ENCODE results near the gene USP6NL. TPM values are rescaled to one million over a fixed set of nuclear protein-coding genes. Genes with fewer than 3 reads are reported as not detected.

The USP6NL gene
- total and polyA plus RNA-seq, 7 donors, result 1.8 to 5.4 (median 2.9) TPM

DNA sequence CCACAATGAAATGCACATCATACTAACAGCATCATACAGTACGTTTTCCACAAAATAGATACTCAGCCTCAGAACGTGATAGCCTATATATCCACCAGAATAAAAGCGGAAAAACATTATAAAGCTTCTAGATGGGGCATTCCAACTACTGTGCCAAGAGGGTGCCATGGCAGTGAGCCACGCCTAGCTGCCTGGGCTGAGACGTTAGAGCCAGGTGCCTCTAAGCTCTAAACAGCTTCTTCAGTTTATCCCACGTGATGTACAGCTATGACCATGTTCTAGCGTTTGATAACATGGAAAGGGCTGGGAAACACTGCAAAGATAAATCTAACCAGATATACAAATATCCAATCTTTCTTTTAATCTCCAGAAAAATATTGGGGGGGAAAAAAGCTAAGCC is 17.8 kb downstream of the USP6NL start:
- DNase-seq, result no peak
- no peaks in the 10 kb centered on the region for H3K27me3 ChIP-seq (ENCODE audit: insufficient read depth in 3 of 3, low read length in 2 of 3)
- 59 to 74% (median 59%) methylated on average over 7 of the region's 7 CpGs for WGBS, 3 donors
- TF ChIP-seq, protein P1, sequence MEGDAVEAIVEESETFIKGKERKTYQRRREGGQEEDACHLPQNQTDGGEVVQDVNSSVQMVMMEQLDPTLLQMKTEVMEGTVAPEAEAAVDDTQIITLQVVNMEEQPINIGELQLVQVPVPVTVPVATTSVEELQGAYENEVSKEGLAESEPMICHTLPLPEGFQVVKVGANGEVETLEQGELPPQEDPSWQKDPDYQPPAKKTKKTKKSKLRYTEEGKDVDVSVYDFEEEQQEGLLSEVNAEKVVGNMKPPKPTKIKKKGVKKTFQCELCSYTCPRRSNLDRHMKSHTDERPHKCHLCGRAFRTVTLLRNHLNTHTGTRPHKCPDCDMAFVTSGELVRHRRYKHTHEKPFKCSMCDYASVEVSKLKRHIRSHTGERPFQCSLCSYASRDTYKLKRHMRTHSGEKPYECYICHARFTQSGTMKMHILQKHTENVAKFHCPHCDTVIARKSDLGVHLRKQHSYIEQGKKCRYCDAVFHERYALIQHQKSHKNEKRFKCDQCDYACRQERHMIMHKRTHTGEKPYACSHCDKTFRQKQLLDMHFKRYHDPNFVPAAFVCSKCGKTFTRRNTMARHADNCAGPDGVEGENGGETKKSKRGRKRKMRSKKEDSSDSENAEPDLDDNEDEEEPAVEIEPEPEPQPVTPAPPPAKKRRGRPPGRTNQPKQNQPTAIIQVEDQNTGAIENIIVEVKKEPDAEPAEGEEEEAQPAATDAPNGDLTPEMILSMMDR (IDR thresholded peaks at IDR 0.05), result no peak
- intact Hi-C loops (cut with DNase I), result no loop called here
- H3K27ac ChIP-seq, result no peak overlapping the region
- H3K9me3 ChIP-seq, result no peaks in the 10 kb centered on the region
- H3K4me3 ChIP-seq, result no peak overlapping the region
- H3K36me3 ChIP-seq (ENCODE audit: insufficient read depth in 1 of 2, low read depth in 1 of 2), result no peaks in the 10 kb centered on the region
- ATAC-seq, result no peak
- H3K4me1 ChIP-seq, result no peaks in the 10 kb centered on the region

DNA sequence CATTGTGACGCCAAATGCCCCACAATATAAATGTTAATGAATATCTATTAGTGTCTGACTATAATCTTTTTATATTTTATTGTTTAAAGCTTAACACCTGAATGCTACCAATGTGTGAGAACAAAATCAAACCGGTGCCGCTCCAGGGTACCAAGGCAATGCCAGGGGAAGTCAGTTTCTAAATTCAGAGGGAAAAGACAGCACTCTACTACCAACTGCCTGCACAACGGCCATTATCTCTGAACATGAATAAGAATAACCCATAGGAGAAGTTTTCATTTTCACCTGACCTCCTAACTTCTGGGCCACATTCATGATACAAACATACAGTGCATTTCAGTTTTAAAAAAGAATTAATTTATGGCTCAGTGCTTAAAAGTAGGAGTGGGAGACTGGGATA is 21.7 kb downstream of the USP6NL start:
- no peaks in the 10 kb centered on the region for H3K4me1 ChIP-seq
- ATAC-seq (no peak), DNase-seq (no peak)
- TF ChIP-seq, protein P1 (IDR thresholded peaks at IDR 0.05), result no peak
- H3K36me3 ChIP-seq (ENCODE audit: insufficient read depth in 1 of 2, low read depth in 1 of 2), result no peaks in the 10 kb centered on the region
- WGBS, 3 donors, result 93 to 98% (median 97%) methylated on average over 4 of the region's 4 CpGs
- H3K27me3 ChIP-seq (ENCODE audit: insufficient read depth in 3 of 3, low read length in 2 of 3), result no peaks in the 10 kb centered on the region
- intact Hi-C loops (cut with DNase I), result no loop called here
- no peak overlapping the region for H3K27ac ChIP-seq
- no peak overlapping the region for H3K4me3 ChIP-seq
- no peaks in the 10 kb centered on the region for H3K9me3 ChIP-seq

DNA sequence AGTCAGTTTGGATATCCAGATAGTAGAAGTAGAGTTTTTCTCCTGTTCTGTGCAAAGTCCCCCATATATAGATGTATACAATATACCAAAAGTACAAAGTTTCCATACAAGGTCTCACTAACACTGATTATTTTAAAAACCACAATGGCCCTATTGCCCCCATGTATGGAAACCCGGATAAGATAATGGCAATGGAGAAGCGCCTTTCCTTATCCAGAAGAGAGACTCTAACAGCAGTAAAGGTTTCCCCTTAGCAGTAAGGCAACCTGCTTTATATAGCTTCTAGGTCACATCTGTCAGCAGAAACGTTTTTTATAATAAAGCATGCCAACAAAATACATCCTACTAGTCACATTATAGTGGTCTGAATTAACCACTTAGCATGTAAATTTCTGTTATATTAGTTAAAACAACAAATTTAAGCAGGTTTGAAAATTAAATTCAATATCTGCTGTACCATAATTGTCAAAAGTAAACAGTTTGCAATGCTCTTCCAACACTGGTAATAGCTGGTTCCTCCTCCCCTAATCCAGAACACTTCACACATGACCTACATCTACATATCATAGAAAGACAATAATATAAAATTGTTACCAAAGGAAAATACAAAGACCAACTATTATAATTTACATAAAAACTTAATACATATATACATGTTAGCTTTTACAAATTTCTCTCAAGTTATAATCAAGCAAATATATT is 22.4 kb downstream of the USP6NL start:
- Histone ChIP-seq H3K36me3 (ENCODE audit: insufficient read depth in 1 of 2, low read depth in 1 of 2) (no peaks in the 10 kb centered on the region), H3K4me1 (no peaks in the 10 kb centered on the region), H3K4me3 (no peak overlapping the region), H3K27me3 (ENCODE audit: insufficient read depth in 3 of 3, low read length in 2 of 3) (no peaks in the 10 kb centered on the region), H3K9me3 (no peaks in the 10 kb centered on the region), H3K27ac (no peak overlapping the region)
- TF ChIP-seq, protein P1 (IDR thresholded peaks at IDR 0.05), result no peak
- WGBS, 3 donors, result 63 to 66% (median 66%) methylated on average over 3 of the region's 3 CpGs
- intact Hi-C loops (cut with DNase I), result no loop called here
- ATAC-seq (no peak), DNase-seq (no peak)

DNA sequence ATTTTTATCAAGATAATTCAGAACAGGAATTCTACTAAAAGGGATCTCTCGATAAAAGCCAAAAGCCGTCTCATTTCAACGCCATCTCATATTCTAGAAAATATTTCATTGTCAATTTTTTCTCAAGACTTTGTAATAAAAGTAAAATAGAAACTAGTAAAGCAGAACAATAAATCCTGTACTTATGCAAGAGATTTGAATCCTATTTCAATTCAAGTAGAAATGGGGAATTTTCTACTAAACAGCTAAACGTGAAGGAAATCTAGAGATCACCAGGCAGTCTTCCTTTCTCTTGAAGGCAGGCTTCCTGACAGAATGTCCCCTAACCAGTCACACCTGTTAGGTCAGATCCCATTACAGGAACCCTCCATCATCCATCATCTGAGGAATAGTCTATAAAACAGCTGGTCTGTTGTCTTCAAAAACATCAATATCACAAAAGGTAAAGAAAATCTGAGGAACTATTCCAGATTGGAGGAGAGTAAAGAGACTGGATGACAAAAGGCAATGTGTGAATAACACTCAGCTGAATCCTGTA is 23.7 kb downstream of the USP6NL start:
- DNase-seq (no peak), ATAC-seq (no peak)
- H3K27ac ChIP-seq, result no peak overlapping the region
- H3K9me3 ChIP-seq, result no peaks in the 10 kb centered on the region
- TF ChIP-seq, protein P1 (IDR thresholded peaks at IDR 0.05), result no peak
- 77 to 79% (median 77%) methylated on average over 4 of the region's 4 CpGs for WGBS, 3 donors
- H3K4me1 ChIP-seq, result no peaks in the 10 kb centered on the region
- intact Hi-C loops (cut with DNase I), result no loop called here
- no peak overlapping the region for H3K4me3 ChIP-seq
- H3K27me3 ChIP-seq (ENCODE audit: insufficient read depth in 3 of 3, low read length in 2 of 3), result no peaks in the 10 kb centered on the region
- no peaks in the 10 kb centered on the region for H3K36me3 ChIP-seq (ENCODE audit: insufficient read depth in 1 of 2, low read depth in 1 of 2)

DNA sequence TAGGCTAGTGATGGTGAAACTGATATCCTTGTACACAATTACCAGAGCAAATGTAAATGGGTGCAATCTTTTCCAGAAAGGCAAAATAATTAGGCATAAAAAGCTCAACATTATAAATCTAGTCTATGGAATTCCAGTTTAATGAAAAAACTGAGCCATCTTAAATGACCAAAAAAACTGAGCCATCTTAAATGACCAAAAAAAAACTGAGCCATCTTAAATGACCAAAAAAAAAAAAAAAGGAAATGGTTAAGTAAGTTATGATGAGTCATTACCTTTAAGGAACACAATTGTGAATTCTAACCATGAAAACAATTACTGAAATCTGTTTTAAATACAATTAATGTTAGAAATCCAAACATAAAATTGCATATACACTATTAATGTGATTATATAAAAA is 25.3 kb downstream of the USP6NL start:
- Histone ChIP-seq H3K27ac (no peak overlapping the region), H3K9me3 (no peaks in the 10 kb centered on the region), H3K36me3 (ENCODE audit: insufficient read depth in 1 of 2, low read depth in 1 of 2) (no peaks in the 10 kb centered on the region), H3K27me3 (ENCODE audit: insufficient read depth in 3 of 3, low read length in 2 of 3) (no peaks in the 10 kb centered on the region), H3K4me1 (no peaks in the 10 kb centered on the region), H3K4me3 (no peak overlapping the region)
- TF ChIP-seq, protein P1 (IDR thresholded peaks at IDR 0.05), result no peak
- intact Hi-C loops (cut with DNase I), result no loop called here
- ATAC-seq (no peak), DNase-seq (no peak)

Data from psoas muscle (tissue), 8 donors.